Mucosa of descending colon (tissue), 3 donors: ENCODE measurements around the gene IRGQ. TPM values are rescaled to one million over a fixed set of nuclear protein-coding genes. Genes with fewer than 3 reads are reported as not detected.

Experiments
- ATAC-seq: fragments of 200-7000 bp; cut with Tn5 transposase; one replicate; pipeline ENCODE4 v1.9.1; 2020; ENCODE audit warnings: mild to moderate bottlenecking, moderate library complexity
- DNase-seq, 3 donors: peaks; one replicate each; pipeline ENCODE4 v3.0.0-alpha.2; 2020
- H3K36me3 ChIP-seq: fragments of 200-600 bp; one replicate; pipeline ENCODE4 v1.8.0; 2021; ENCODE audit warnings: low read depth, mild to moderate bottlenecking
- H3K4me1 ChIP-seq: fragments of 200-600 bp; one replicate; pipeline ENCODE4 v1.8.0; 2021; ENCODE audit warnings: low read depth, mild to moderate bottlenecking
- H3K4me3 ChIP-seq: fragments of 200-600 bp; one replicate; pipeline ENCODE4 v1.8.0; 2021; ENCODE audit warnings: mild to moderate bottlenecking
- H3K9me3 ChIP-seq: fragments of 200-600 bp; one replicate; pipeline ENCODE4 v1.8.0; 2021; ENCODE audit warnings: mild to moderate bottlenecking
- CTCF ChIP-seq: fragments of 200-600 bp; IDR thresholded peaks from one replicate; pipeline ENCODE4 v1.8.0; 2022; ENCODE audit warnings: antibody characterized with exemption, mild to moderate bottlenecking
- intact Hi-C, 2 donors: fragments of 100-400 bp; cut with DNase I in 1 of 2; cut with micrococcal nuclease in 1 of 2; formaldehyde crosslinking; loops; one replicate each; pipeline versions ENCODE4 v1.11.0 to v1.11.1; 2022; cut with DNase I, micrococcal nuclease
- total RNA-seq, 3 donors: library from RNA; stranded (reverse); fragmentation: NEBNext Ultra II Directional in 2 of 3; extraction: Animal tissue kit (Norgen Biotek cat#: 25700) in 2 of 3; gene quantifications; one replicate each; pipeline versions ENCODE4 v1.2.1 to v1.2.4, GENCODE V29; 2021 to 2023
- donor health status: DM: no; HTN: no; CAD: no; lungs with moderate emphysema.
- donor health status: DM: no; HTN: no; CAD: no.
- donor health status: DM: no; HTN: yes; CAD: no.

IRGQ gene
- total RNA-seq, 3 donors from 2014 or later, result 18.9 to 29.4 (median 21.9) TPM

GRCh38 chr19:43586346-43586745 lies 9.6 kb downstream of the IRGQ start:
- intact Hi-C loops, result no loop called here

GRCh38 chr19:43584484-43584883 lies 11.4 kb downstream of the IRGQ start:
- intact Hi-C loops, result no loop called here
- H3K9me3 ChIP-seq, result no peaks in the 10 kb centered on the region
- no peak for ATAC-seq
- TF ChIP-seq CTCF, result no peak
- H3K36me3 ChIP-seq, result no peaks in the 10 kb centered on the region
- DNase-seq, result no peak
- H3K4me1 ChIP-seq, result no peaks in the 10 kb centered on the region
- no peak overlapping the region for H3K4me3 ChIP-seq

More at GRCh38 chr19:43586346-43586745, 9.6 kb downstream of the IRGQ start:
- Histone ChIP-seq H3K4me3 (no peak overlapping the region), H3K4me1 (no peaks in the 10 kb centered on the region), H3K9me3 (no peaks in the 10 kb centered on the region), H3K36me3 (no peaks in the 10 kb centered on the region)
- no peak for TF ChIP-seq CTCF
- DNase-seq (no peak), ATAC-seq (no peak)

- TF ChIP-seq CTCF, result no peak
- ATAC-seq, result no peak
- H3K9me3 ChIP-seq, result no peaks in the 10 kb centered on the region
- H3K4me3 ChIP-seq, result no peak overlapping the region
- intact Hi-C loops, result no loop called here
- no peaks in the 10 kb centered on the region for H3K36me3 ChIP-seq
- no peak for DNase-seq
- H3K4me1 ChIP-seq, result no peaks in the 10 kb centered on the region
Measured at GRCh38 chr19:43582495-43582894, 13.4 kb downstream of the IRGQ start.

- H3K4me1 ChIP-seq, result no peaks in the 10 kb centered on the region
- TF ChIP-seq CTCF, result no peak
- intact Hi-C loops, result no loop called here
- DNase-seq, result no peak
- no peak overlapping the region for H3K4me3 ChIP-seq
- no peak for ATAC-seq
- H3K9me3 ChIP-seq, result no peaks in the 10 kb centered on the region
- H3K36me3 ChIP-seq, result no peaks in the 10 kb centered on the region
Measured at GRCh38 chr19:43581467-43581866, 14.5 kb downstream of the IRGQ start.

GRCh38 chr19:43578787-43579186 lies 17.1 kb downstream of the IRGQ start:
- intact Hi-C loops, result no loop called here
- TF ChIP-seq CTCF, result no peak

More at GRCh38 chr19:43578787-43579186, 17.1 kb downstream of the IRGQ start:
- Histone ChIP-seq H3K9me3 (no peaks in the 10 kb centered on the region), H3K4me1 (peaks cover 10% of the 10 kb centered on the region), H3K4me3 (no peak overlapping the region), H3K36me3 (no peaks in the 10 kb centered on the region)
- no peak for ATAC-seq
- no peak for DNase-seq
